GM12878 (cell line): Measurements from ENCODE around the gene APOBEC3H.

Experiments used
- FOXK2 ChIP-seq: fragments of 450-650 bp; IDR thresholded peaks from 2 replicates; pipeline ENCODE4 v1.6.1; 2017; ENCODE audit warnings: mild to moderate bottlenecking, moderate library complexity
- NR2C2 ChIP-seq: IDR thresholded peaks from 2 replicates; pipeline ENCODE4 v1.6.1; 2011; ENCODE audit warnings: borderline replicate concordance, low read depth; ENCODE audit not compliant: control insufficient read depth, insufficient read length
- SRF ChIP-seq, 2 experiments: IDR thresholded peaks; 2 replicates each; pipeline ENCODE4 v1.6.1; 2011; ENCODE audit warnings: low read depth in 2 of 2, low read length in 2 of 2, mild to moderate bottlenecking in 1 of 2, moderate library complexity in 1 of 2
- TBL1XR1 ChIP-seq: IDR thresholded peaks from 2 replicates; pipeline ENCODE4 v1.6.1; 2012; ENCODE audit warnings: low read depth, low read length, improper control_type of control experiment
- ZNF274 ChIP-seq: IDR thresholded peaks from one replicate; pipeline ENCODE4 v1.8.0; 2011; ENCODE audit not compliant: insufficient read length, insufficient read depth
- TF ChIP-seq, protein P1 (sequence below), 3 experiments: IDR thresholded peaks in 2 of 3; conservative IDR thresholded peaks in 1 of 3; 2 replicates each; pipeline ENCODE4 v1.5.1; 2011; ENCODE audit warnings: low read depth in 3 of 3, low read length in 3 of 3, mild to moderate bottlenecking in 3 of 3, control low read depth in 2 of 3, moderate library complexity in 2 of 3, inconsistent platforms in 1 of 3, mixed read lengths in 1 of 3; ENCODE audit not compliant: control insufficient read depth in 2 of 3, insufficient read depth in 1 of 3; ENCODE audit errors: extremely low read depth in 1 of 3

DNA sequence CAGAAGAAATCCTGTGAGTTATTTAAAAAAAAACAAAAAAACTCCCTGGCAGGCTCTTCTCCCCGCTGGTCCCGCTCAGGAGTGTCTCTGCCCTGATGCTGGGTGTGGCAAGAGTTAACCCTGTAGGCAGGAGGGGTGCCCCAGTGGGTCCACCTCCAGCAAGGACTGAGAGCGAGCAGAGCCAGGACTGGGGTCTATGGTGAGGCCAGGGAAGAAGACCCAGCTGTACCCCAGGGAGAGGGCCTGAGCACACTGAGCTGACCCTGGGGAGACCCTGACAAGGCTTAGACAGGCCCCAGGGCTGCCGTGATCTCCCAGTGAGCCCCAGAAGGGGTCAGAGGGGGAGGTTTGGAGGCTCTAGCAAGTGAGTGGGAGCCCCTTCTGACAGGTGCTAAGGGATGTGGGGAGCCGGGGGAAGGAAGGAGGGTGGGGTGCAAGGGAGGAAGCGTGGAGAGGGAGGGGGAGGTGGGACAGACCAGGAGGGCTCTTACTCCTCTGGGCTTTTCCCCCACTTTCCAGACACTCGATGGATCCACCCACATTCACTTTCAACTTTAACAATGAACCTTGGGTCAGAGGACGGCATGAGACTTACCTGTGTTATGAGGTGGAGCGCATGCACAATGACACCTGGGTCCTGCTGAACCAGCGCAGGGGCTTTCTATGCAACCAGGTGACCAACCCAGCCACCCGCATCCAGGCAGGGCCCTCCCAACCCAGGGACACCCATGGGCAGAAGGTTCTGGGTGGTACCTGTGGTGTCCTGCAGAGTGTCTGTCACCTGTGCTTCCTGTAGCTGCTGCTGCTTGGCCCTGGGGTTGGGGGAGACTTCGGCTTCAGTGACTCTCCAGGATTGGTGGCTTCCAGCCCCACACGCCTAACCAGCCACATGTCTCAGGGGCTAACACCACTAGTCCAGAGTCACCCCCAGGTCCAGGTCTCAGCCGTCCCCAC is 13.6 kb upstream of the APOBEC3H start:
- TF ChIP-seq ZNF274 (no peak), TBL1XR1 (no peak), FOXK2 (no peak), SRF (IDR thresholded peaks at IDR 0.05; ENCODE audit: low read depth in 2 of 2, low read length in 2 of 2) (no peak), NR2C2 (no peak)
- TF ChIP-seq, protein P1, sequence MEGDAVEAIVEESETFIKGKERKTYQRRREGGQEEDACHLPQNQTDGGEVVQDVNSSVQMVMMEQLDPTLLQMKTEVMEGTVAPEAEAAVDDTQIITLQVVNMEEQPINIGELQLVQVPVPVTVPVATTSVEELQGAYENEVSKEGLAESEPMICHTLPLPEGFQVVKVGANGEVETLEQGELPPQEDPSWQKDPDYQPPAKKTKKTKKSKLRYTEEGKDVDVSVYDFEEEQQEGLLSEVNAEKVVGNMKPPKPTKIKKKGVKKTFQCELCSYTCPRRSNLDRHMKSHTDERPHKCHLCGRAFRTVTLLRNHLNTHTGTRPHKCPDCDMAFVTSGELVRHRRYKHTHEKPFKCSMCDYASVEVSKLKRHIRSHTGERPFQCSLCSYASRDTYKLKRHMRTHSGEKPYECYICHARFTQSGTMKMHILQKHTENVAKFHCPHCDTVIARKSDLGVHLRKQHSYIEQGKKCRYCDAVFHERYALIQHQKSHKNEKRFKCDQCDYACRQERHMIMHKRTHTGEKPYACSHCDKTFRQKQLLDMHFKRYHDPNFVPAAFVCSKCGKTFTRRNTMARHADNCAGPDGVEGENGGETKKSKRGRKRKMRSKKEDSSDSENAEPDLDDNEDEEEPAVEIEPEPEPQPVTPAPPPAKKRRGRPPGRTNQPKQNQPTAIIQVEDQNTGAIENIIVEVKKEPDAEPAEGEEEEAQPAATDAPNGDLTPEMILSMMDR (IDR thresholded peaks at IDR 0.05 in 2 of 3, conservative IDR thresholded peaks at IDR 0.05 in 1 of 3; ENCODE audit: control insufficient read depth in 2 of 3, extremely low read depth in 1 of 3, insufficient read depth in 1 of 3, low read depth in 3 of 3, low read length in 3 of 3) = no peak
